ENCODE measurements around the gene PANX3.

PANX3 gene

DNA sequence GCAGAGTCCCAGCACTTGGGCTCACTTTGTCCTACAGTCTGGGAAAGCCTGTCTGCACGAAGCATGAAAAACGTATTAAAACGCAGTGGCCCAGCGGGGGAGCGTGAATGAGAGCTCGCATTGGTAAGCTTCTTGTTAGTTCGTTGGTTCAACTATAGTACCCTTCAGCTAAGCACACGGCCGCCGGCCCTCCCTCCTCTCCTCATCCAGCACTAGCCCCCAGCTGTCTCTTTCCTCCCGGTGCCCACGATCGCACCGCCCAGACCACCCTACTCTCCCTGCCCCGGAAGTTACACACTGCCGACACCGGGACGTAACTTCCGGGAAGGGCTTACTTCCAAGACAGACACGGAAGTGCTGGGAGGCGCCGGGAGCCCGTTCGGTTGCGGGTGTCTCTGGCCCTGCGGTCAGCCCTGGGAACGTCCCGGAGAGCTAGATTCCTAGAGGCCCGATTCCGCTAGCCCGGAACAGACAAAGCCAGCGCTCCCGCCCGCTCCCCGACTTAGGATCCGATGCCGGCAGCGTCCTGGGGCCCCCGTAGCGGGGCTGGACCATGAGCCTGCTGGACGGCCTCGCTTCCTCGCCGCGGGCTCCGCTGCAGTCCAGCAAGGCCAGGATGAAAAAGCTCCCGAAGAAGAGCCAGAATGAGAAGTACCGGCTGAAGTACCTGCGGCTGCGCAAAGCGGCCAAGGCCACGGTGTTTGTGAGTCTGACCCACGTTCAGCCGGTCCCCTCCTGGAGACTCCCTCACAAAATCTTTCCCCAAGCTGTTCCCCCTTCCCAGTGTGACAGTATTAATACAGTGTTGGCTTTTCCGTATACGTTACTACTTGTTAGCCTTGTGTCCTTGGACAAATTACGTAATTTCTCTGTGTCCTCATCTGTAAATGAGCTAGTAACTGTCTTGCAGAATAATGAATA is 11.6 kb downstream of the PANX3 start, which contains the start of gene TBRG1:
TBRG1 (plus strand) TSS at position 334 of the 921 bp plus-strand sequence; CDS start at position 554, 220 bp downstream.
- peak within 1 kb of the TSS; percentile 84 for H3K9ac ChIP-seq (ENCODE audit: low read length)
- H3K4me3 ChIP-seq (ENCODE audit: low read depth in 1 of 2, low read length in 2 of 2) = peak within 1 kb of the TSS; percentile 93 to 98
- peaks cover 22% of the 10 kb centered on the region for H3K36me3 ChIP-seq (ENCODE audit: insufficient read depth, low read length)
- no peaks in the 10 kb centered on the region for H3K9me3 ChIP-seq (ENCODE audit: low read length)
- peaks cover 17% of the 10 kb centered on the region for H3K4me1 ChIP-seq (ENCODE audit: insufficient read depth, low read length)
- H3K27me3 ChIP-seq (ENCODE audit: control insufficient read depth in 1 of 2, insufficient read depth in 2 of 2, low read length in 2 of 2) = no peaks in the 10 kb centered on the region
- peak within 1 kb of the TSS; percentile 92 for H3K27ac ChIP-seq (ENCODE audit: low read depth, low read length)

DNA sequence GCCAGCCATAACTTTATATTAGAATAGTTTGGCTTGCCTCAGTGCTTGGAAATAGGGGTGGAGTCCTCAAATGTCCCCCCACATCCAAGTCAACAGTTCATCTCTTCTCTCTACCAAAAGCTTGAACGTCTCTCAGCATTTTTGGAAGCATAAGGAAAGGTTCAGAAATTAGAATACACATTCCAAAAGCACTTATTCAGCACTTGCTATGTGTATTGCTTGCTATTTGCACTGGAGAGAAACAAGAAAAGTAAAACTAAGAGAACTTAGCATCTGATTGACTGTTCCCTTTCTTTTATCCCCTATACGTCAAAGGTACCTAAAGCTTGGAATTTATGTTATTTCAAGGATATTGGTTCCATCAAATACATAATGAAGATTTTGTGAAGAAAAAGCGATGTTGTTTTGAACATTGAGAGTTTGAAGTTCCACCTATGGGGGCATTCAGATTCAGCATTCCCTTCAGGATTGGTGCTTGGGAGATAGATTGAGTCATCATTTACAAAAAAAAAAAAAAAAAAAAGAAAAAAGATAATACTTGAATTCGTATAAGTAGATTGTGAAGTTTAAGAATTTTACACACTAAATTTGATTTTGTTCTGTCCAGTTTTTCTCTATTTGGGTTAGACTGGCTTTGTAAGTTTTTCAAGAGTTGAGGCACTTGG is 12.8 kb downstream of the PANX3 start:
- Histone ChIP-seq H3K4me3 (ENCODE audit: low read depth in 1 of 2, low read length in 2 of 2) (peak overlapping the region; percentile 93 to 98), H3K9ac (ENCODE audit: low read length) (peak overlapping the region; percentile 84), H3K27me3 (ENCODE audit: control insufficient read depth in 1 of 2, insufficient read depth in 2 of 2, low read length in 2 of 2) (no peaks in the 10 kb centered on the region), H3K9me3 (ENCODE audit: low read length) (no peaks in the 10 kb centered on the region), H3K36me3 (ENCODE audit: insufficient read depth, low read length) (peaks cover 22% of the 10 kb centered on the region), H3K4me1 (ENCODE audit: insufficient read depth, low read length) (peaks cover 17% of the 10 kb centered on the region), H3K27ac (ENCODE audit: low read depth, low read length) (peak overlapping the region; percentile 55)

DNA sequence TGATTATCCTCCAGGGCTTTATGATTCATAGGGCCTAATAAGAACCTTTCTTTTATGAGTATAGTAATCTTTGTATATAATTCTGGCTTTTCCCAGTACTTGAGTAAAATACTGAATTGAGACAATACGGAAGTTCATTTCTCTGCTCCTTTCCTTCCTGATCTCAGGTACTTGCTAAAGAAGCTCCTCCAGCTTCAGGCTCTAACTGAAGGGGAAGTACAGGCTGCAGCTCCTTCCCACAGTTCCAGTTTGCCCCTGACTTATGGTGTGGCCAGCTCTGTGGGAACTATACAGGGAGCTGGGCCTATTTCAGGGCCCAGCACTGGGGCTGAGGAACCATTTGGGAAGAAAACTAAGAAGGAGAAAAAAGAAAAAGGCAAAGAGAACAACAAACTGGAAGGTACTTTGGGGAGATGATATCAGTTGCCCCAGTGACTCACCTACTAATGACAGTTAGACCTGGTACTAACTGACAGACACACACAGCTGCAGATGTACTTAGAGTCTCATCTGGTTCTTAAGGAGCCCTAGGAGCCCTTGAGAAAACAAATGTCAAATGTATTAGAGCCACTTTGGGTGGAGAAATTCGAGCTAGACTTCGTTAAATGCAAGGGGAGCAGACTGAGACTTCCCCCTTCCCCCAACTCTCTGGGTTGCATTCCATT is 14.4 kb downstream of the PANX3 start:
- Histone ChIP-seq H3K4me3 (ENCODE audit: low read depth in 1 of 2, low read length in 2 of 2) (no peak overlapping the region), H3K27ac (ENCODE audit: low read depth, low read length) (no peak overlapping the region), H3K4me1 (ENCODE audit: insufficient read depth, low read length) (peaks cover 17% of the 10 kb centered on the region), H3K27me3 (ENCODE audit: control insufficient read depth in 1 of 2, insufficient read depth in 2 of 2, low read length in 2 of 2) (no peaks in the 10 kb centered on the region), H3K36me3 (ENCODE audit: insufficient read depth, low read length) (peaks cover 30% of the 10 kb centered on the region), H3K9me3 (ENCODE audit: low read length) (no peaks in the 10 kb centered on the region), H3K9ac (ENCODE audit: low read length) (no peak overlapping the region)

DNA sequence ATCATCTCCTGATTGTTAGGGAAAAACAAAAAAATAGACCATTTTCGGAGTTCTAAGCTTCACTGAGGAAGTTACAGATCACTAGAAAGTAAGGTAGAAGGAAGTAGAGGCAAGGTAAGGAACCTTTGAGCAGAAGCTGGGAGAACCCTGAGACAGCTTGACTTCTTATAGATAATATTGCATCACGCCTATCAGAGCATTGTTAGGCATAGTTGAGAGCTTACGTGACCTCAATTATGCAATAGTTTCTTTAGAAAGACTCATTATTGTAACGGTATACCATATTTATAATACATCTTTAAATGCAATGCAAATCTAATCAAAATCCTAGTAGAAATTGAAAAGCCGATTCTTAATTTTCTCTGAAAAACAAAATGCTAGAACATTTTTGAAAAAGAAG is 16.3 kb downstream of the PANX3 start:
- H3K27ac ChIP-seq (ENCODE audit: low read depth, low read length) = no peak overlapping the region
- H3K27me3 ChIP-seq (ENCODE audit: control insufficient read depth in 1 of 2, insufficient read depth in 2 of 2, low read length in 2 of 2) = no peaks in the 10 kb centered on the region
- peaks cover 9% of the 10 kb centered on the region for H3K4me1 ChIP-seq (ENCODE audit: insufficient read depth, low read length)
- no peak overlapping the region for H3K4me3 ChIP-seq (ENCODE audit: low read depth in 1 of 2, low read length in 2 of 2)
- no peaks in the 10 kb centered on the region for H3K9me3 ChIP-seq (ENCODE audit: low read length)
- peaks cover 49% of the 10 kb centered on the region for H3K36me3 ChIP-seq (ENCODE audit: insufficient read depth, low read length)
- H3K9ac ChIP-seq (ENCODE audit: low read length) = no peak overlapping the region

DNA sequence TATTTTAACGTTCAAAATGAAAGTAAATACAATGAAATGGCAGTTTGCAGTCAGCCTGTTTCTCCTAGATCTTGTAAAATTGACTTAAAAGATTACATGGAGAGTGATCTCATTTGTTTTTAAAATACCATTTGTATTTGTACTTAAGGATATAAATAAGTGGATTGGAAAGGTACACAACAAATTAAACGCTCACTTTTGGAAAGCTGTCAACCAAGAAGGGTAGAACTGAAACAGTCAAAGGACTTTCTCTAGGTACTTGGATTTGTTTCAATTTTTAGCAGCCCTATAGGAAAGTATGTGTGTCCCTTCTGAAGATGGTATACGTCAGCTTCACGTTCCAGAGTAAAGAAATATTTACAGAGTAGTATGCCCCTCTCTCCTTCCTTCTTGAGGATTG is 18.7 kb downstream of the PANX3 start:
- Histone ChIP-seq H3K36me3 (ENCODE audit: insufficient read depth, low read length) (peaks cover 63% of the 10 kb centered on the region), H3K9me3 (ENCODE audit: low read length) (no peaks in the 10 kb centered on the region), H3K4me3 (ENCODE audit: low read depth in 1 of 2, low read length in 2 of 2) (no peak overlapping the region), H3K9ac (ENCODE audit: low read length) (no peak overlapping the region), H3K27me3 (ENCODE audit: control insufficient read depth in 1 of 2, insufficient read depth in 2 of 2, low read length in 2 of 2) (no peaks in the 10 kb centered on the region), H3K4me1 (ENCODE audit: insufficient read depth, low read length) (no peaks in the 10 kb centered on the region), H3K27ac (ENCODE audit: low read depth, low read length) (no peak overlapping the region)

DNA sequence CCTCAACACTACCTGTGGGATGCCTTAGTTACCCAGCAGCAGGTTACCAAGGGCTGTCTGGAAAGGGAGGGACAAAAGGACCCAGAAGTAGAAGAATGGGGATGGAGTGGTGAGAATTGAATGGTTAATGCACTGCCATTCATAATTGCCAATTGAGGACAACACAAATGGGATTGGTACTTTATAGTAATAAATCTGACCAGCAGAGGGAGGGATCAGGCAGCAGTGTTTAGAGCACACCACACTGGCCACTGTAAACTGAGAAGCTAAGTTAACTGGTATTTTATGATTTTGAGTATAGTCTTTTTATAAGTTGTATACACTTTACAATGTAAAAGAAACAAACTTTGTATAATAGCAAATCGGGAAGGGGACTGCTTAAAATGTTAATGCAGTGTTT is 22.1 kb downstream of the PANX3 start:
- Histone ChIP-seq H3K9me3 (ENCODE audit: low read length) (no peaks in the 10 kb centered on the region), H3K36me3 (ENCODE audit: insufficient read depth, low read length) (peaks cover 47% of the 10 kb centered on the region), H3K9ac (ENCODE audit: low read length) (no peak overlapping the region), H3K4me3 (ENCODE audit: low read depth in 1 of 2, low read length in 2 of 2) (no peak overlapping the region), H3K27me3 (ENCODE audit: control insufficient read depth in 1 of 2, insufficient read depth in 2 of 2, low read length in 2 of 2) (no peaks in the 10 kb centered on the region), H3K27ac (ENCODE audit: low read depth, low read length) (no peak overlapping the region), H3K4me1 (ENCODE audit: insufficient read depth, low read length) (no peaks in the 10 kb centered on the region)

DNA sequence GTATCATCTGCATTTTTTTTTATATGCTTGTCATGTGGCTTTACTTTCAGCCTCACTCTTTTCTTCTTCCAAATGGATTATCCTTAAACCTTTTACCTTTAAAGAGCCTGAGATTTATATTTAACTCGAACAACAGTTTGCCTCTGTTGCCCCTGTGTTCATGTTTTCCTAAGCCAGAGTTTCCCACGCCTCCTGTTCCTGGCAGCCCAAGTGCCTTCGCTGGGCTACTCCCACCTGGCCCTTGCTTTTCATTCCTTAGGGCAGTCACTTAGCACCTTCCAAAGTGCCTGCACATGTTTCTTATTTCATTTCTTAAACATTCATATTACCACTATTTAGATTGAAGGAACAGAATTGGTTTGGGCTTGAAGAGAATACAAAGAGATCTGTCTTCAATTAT is 24.7 kb downstream of the PANX3 start:
- Histone ChIP-seq H3K9ac (ENCODE audit: low read length) (no peak overlapping the region), H3K27ac (ENCODE audit: low read depth, low read length) (no peak overlapping the region), H3K27me3 (ENCODE audit: control insufficient read depth in 1 of 2, insufficient read depth in 2 of 2, low read length in 2 of 2) (no peaks in the 10 kb centered on the region), H3K9me3 (ENCODE audit: low read length) (no peaks in the 10 kb centered on the region), H3K4me1 (ENCODE audit: insufficient read depth, low read length) (no peaks in the 10 kb centered on the region), H3K4me3 (ENCODE audit: low read depth in 1 of 2, low read length in 2 of 2) (no peak overlapping the region), H3K36me3 (ENCODE audit: insufficient read depth, low read length) (peaks cover 47% of the 10 kb centered on the region)

DNA sequence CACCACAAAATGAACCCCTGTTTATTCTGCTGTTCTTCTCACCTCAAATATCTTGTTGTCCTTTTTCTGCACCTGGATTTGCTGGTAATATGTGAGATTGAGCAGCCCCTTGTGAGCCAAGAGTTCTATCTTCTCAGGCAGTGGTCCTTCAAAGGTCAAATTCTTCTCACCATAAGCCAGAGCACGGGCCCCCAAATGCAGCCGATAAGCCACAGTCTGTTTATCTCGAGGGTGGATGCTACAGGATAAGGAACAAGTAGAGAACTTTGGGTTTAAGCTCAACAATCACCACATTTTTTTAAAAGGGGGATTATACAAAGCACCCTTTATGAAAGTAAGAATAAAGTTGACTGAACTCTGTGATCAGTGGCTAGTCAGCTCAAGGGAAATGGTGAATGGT is 27.3 kb downstream of the PANX3 start:
- H3K27ac ChIP-seq (ENCODE audit: low read depth, low read length) = no peak overlapping the region
- H3K4me3 ChIP-seq (ENCODE audit: low read depth in 1 of 2, low read length in 2 of 2) = no peak overlapping the region
- no peaks in the 10 kb centered on the region for H3K4me1 ChIP-seq (ENCODE audit: insufficient read depth, low read length)
- H3K27me3 ChIP-seq (ENCODE audit: control insufficient read depth in 1 of 2, insufficient read depth in 2 of 2, low read length in 2 of 2) = no peaks in the 10 kb centered on the region
- H3K36me3 ChIP-seq (ENCODE audit: insufficient read depth, low read length) = peaks cover 21% of the 10 kb centered on the region
- H3K9me3 ChIP-seq (ENCODE audit: low read length) = no peaks in the 10 kb centered on the region
- no peak overlapping the region for H3K9ac ChIP-seq (ENCODE audit: low read length)

DNA sequence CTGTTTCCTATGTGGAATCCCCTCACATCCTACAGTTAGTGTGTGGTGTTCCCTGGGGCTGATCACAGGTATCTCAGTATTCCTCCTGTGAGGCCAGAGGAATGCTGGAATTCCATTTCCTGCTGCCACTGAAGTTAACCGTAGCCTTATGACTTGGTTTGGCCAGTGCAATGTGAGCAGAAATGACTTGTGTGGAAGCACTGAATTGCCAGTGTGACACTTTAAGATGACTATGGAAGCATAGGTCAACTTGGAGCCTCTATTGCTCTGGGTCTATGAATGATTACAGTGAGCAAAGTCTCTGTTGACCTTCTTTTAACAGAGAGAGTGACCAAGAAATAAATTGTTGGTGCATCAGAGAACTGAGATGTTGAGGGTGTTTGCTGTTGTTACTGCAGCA is 28.0 kb downstream of the PANX3 start:
- H3K4me3 ChIP-seq (ENCODE audit: low read depth in 1 of 2, low read length in 2 of 2) = no peak overlapping the region
- H3K9ac ChIP-seq (ENCODE audit: low read length) = no peak overlapping the region
- H3K9me3 ChIP-seq (ENCODE audit: low read length) = no peaks in the 10 kb centered on the region
- H3K27me3 ChIP-seq (ENCODE audit: control insufficient read depth in 1 of 2, insufficient read depth in 2 of 2, low read length in 2 of 2) = no peaks in the 10 kb centered on the region
- peaks cover 17% of the 10 kb centered on the region for H3K36me3 ChIP-seq (ENCODE audit: insufficient read depth, low read length)
- no peak overlapping the region for H3K27ac ChIP-seq (ENCODE audit: low read depth, low read length)
- no peaks in the 10 kb centered on the region for H3K4me1 ChIP-seq (ENCODE audit: insufficient read depth, low read length)

DNA sequence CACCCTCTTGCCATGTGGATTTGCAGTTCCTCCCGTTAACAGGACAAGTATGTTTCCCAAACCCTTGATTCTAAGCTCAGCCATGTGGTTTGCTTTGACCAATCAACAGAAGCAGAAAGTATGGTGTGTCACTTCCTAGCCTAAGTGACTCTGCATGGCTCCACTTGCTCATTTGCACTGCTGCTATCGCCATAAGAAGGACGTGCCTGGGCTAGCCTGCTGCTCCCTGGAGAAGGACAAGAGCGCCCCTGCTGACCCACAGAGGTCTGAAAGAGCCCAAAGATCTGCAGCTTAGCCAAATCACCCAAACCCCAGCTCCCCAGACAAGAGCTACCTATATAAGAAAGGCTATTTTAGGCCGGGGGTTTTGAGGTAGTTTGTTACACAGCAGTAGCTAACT is 29.4 kb downstream of the PANX3 start:
- Histone ChIP-seq H3K36me3 (ENCODE audit: insufficient read depth, low read length) (peaks cover 17% of the 10 kb centered on the region), H3K9ac (ENCODE audit: low read length) (no peak overlapping the region), H3K4me1 (ENCODE audit: insufficient read depth, low read length) (no peaks in the 10 kb centered on the region), H3K4me3 (ENCODE audit: low read depth in 1 of 2, low read length in 2 of 2) (no peak overlapping the region), H3K27ac (ENCODE audit: low read depth, low read length) (no peak overlapping the region), H3K27me3 (ENCODE audit: control insufficient read depth in 1 of 2, insufficient read depth in 2 of 2, low read length in 2 of 2) (no peaks in the 10 kb centered on the region), H3K9me3 (ENCODE audit: low read length) (no peaks in the 10 kb centered on the region)

DNA sequence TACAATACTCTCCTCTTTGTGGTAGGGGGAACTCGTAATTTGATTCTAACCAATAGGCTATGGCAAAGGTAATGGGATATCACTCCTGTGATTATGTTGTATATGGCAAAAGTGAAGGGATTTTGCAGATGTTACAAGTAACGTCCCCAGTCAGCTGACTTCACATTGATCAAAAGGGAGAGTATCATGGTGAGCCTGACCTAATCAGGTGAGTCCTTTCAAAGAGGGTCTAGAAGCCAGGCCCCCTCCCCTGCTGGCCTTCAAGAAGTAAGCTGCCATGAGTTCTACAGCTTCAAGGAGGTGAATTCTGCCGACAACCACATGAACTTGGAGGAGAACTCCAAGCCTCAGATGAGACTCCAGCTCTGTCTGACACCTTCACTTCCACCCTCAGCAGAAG is 31.4 kb downstream of the PANX3 start:
- H3K27ac ChIP-seq (ENCODE audit: low read depth, low read length) = no peak overlapping the region
- no peak overlapping the region for H3K4me3 ChIP-seq (ENCODE audit: low read depth in 1 of 2, low read length in 2 of 2)
- H3K36me3 ChIP-seq (ENCODE audit: insufficient read depth, low read length) = peaks cover 17% of the 10 kb centered on the region
- H3K27me3 ChIP-seq (ENCODE audit: control insufficient read depth in 1 of 2, insufficient read depth in 2 of 2, low read length in 2 of 2) = no peaks in the 10 kb centered on the region
- H3K4me1 ChIP-seq (ENCODE audit: insufficient read depth, low read length) = no peaks in the 10 kb centered on the region
- H3K9ac ChIP-seq (ENCODE audit: low read length) = no peak overlapping the region
- H3K9me3 ChIP-seq (ENCODE audit: low read length) = no peaks in the 10 kb centered on the region
